ENCODE data around the gene SRSF4.
"Not testable (repeated sequence)": the region's sequence is repeated elsewhere in the genome, so short reads cannot be mapped to it uniquely, and the experiment has no call there.

GRCh38 chr1:29150346-29150745 is 31.4 kb downstream of the SRSF4 start:
- TF ChIP-seq, protein P1, sequence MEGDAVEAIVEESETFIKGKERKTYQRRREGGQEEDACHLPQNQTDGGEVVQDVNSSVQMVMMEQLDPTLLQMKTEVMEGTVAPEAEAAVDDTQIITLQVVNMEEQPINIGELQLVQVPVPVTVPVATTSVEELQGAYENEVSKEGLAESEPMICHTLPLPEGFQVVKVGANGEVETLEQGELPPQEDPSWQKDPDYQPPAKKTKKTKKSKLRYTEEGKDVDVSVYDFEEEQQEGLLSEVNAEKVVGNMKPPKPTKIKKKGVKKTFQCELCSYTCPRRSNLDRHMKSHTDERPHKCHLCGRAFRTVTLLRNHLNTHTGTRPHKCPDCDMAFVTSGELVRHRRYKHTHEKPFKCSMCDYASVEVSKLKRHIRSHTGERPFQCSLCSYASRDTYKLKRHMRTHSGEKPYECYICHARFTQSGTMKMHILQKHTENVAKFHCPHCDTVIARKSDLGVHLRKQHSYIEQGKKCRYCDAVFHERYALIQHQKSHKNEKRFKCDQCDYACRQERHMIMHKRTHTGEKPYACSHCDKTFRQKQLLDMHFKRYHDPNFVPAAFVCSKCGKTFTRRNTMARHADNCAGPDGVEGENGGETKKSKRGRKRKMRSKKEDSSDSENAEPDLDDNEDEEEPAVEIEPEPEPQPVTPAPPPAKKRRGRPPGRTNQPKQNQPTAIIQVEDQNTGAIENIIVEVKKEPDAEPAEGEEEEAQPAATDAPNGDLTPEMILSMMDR (conservative IDR thresholded peaks at IDR 0.05 in 1 of 2, IDR thresholded peaks at IDR 0.05 in 1 of 2; ENCODE audit: extremely low read depth in 1 of 2, insufficient read depth in 1 of 2, low read depth in 1 of 2, low read length in 2 of 2) = not testable (repeated sequence)
- TF ChIP-seq EZH2 (IDR thresholded peaks at IDR 0.05; ENCODE audit: borderline replicate concordance, low read length) = not testable (repeated sequence)

Data from mammary epithelial cell (primary cell).